Brain microvascular endothelial cell (primary cell): ENCODE results near the gene CATSPERZ.

Experiments used
- DNase-seq: peaks from one replicate; pipeline ENCODE4 v3.0.0-alpha.2; 2020
- H3K27ac ChIP-seq: fragments of 250-450 bp; sonication (Bioruptor Pico); 2 replicates; pipeline ENCODE4 v1.5.1; 2020; ENCODE audit warnings: mild to moderate bottlenecking, moderate library complexity
- H3K27me3 ChIP-seq: fragments of 250-450 bp; sonication (Bioruptor Pico); replicated peaks from 2 replicates; pipeline ENCODE4 v1.5.1; 2020; ENCODE audit warnings: mild to moderate bottlenecking
- H3K36me3 ChIP-seq: fragments of 250-450 bp; sonication (Bioruptor Pico); replicated peaks from 2 replicates; pipeline ENCODE4 v1.5.1; 2020; ENCODE audit warnings: mild to moderate bottlenecking
- H3K4me3 ChIP-seq: 2 replicates; pipeline ENCODE4 v1.5.1; 2011; ENCODE audit warnings: low read depth, mild to moderate bottlenecking, control low read depth, low read length, moderate library complexity
- CTCF ChIP-seq: IDR thresholded peaks from 2 replicates; pipeline ENCODE4 v1.5.1; 2011; ENCODE audit warnings: low read depth, mild to moderate bottlenecking, moderate library complexity, low read length, control low read depth, inconsistent platforms; ENCODE audit errors: missing control alignments
- in situ Hi-C: cut with HindIII; loops from 2 replicates; pipeline ENCODE4 v1.10.0; 2017; ENCODE audit warnings: low sequenced_read_pairs, low pct_ligation_motif_present

The CATSPERZ gene

DNA sequence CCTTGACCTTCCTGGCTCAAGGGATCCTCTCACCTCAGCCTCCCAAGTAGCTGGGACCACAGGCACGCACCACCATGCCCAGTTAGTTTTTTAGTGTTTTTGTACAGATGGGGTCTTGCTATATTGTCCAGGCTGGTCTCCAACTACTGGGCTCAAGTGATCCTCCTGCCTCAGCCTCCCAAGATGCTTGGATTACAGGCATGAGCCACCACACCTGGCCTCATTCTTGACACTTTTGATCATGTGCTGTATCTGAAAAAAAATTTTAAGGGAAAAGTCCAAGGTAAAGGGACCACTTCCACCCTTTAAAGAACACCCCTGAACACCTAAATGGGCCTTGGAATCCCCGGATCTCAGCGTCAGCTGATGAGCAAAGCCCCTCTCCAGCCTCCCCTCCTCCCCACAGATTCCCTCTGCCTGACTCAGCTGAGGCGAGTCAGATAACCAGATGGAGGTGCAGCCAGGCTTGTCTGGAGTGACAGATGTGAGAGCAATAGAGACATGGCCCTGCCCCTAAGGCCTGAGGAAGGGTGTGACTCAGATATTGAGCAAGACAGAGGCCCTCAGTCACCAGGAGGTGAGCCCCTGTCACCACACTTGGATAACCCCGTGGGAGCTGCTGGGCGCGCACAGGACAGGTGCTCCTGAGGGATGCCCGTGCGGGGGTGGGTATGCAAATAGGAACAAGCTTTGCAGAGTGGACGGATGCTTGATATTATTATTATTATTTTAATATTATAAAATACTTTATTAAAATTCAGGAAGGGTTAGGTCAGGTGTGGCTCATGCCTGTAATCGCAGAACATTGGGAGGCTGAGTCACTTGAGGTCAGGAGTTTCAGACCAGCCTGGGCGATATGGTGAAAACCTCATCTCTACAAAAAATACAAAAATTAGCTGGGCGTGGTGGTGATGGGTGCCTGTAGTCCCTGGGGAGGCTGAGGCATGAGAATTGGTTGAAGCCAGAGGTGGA is 34.9 kb downstream of the CATSPERZ start:
- Histone ChIP-seq H3K27ac (no peak overlapping the region), H3K36me3 (no peaks in the 10 kb centered on the region), H3K27me3 (no peaks in the 10 kb centered on the region), H3K4me3 (no peak overlapping the region)
- peak; percentile 92 for DNase-seq
- in situ Hi-C loops, result no loop called here
- no peak for TF ChIP-seq CTCF

DNA sequence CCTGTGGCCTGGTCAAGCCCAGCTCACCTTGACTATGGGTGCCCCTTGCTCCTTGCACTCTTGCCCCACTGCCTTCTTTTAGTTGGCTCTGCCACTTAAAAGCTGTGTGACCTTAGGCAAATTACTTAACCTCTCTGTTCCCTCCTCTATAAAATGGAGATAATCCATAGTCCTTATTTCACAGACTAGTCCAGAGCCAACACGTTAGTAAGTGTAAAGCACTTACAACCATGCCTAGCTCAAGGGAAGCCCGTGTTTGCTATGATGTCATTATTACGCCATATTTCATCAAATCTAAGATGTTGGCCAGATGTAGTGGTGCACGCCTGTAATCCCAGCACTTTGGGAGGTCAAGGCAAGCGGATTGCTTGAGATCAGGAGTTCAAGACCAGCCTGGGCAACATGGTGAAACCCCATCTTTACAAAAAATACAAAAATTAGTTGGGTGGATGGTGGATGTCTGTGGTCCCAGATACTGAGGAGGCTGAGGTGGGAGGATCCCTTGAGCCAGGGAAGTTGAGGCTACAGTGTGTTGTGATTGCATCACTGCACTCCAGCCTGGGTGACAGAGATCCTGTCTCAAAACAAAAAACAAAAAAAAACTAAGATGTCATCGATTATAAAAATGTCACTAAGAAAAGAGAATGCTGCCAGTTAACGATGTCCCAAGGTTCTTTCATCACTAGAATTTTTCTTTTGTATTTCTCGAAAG is 37.5 kb downstream of the CATSPERZ start:
- no peak for DNase-seq
- no peaks in the 10 kb centered on the region for H3K27me3 ChIP-seq
- H3K27ac ChIP-seq, result no peak overlapping the region
- no peak for TF ChIP-seq CTCF
- H3K36me3 ChIP-seq, result no peaks in the 10 kb centered on the region
- in situ Hi-C loops, result no loop called here
- no peak overlapping the region for H3K4me3 ChIP-seq

- Histone ChIP-seq H3K27me3 (no peaks in the 10 kb centered on the region), H3K36me3 (no peaks in the 10 kb centered on the region), H3K27ac (no peak overlapping the region), H3K4me3 (no peak overlapping the region)
- in situ Hi-C loops, result no loop called here
- DNase-seq, result no peak
- TF ChIP-seq CTCF, result no peak
Measured at GRCh38 chr11:64338716-64339115, 38.6 kb downstream of the CATSPERZ start.

DNA sequence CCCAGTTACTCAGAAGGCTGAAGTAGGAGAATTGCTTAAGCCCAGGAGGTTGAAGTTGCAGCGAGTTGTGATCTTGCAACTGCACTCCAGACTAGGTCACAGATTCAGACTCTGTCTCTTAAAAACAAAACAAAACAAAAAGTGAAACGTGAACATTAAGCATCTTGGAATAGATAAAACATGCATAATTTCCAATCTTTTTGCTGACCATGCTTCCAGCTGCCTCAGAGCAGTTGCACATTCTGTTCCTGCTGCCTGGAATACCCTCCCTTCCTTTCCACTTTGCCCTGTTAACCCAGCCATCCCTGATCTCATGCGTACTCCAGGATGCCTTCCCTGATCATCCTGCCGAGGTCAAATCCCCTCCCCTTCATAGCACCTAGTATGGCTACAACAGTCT is 39.1 kb downstream of the CATSPERZ start:
- Histone ChIP-seq H3K27ac (no peak overlapping the region), H3K4me3 (no peak overlapping the region), H3K36me3 (no peaks in the 10 kb centered on the region), H3K27me3 (no peaks in the 10 kb centered on the region)
- no peak for DNase-seq
- in situ Hi-C loops, result no loop called here
- TF ChIP-seq CTCF, result no peak

- no peak within 1 kb of the TSS for H3K27ac ChIP-seq
- no peaks in the 10 kb centered on the region for H3K36me3 ChIP-seq
- H3K27me3 ChIP-seq, result no peaks in the 10 kb centered on the region
- DNase-seq, result no peak
- in situ Hi-C loops, result no loop called here
- no peak for TF ChIP-seq CTCF
- H3K4me3 ChIP-seq, result no peak within 1 kb of the TSS
Measured at GRCh38 chr11:64339754-64340408, 39.7 kb downstream of the CATSPERZ start, which contains the start of gene CCDC88B. Gene CCDC88B, plus strand, starts transcription at chr11:64340204. Its CDS starts 63 bp downstream, at chr11:64340267.
